ENCODE results near the gene IPP. TPM values are rescaled to one million over a fixed set of nuclear protein-coding genes. Genes with fewer than 3 reads are reported as not detected.

Gene IPP
- total RNA-seq, 1 donor from 2014 or later: 11.9 TPM

Other genes starting within 250 kb of the IPP start
- 495 TPM for gene PRDX1, start 228.8 kb downstream of the IPP start, total RNA-seq
- gene AKR1A1, start 199.8 kb downstream of the IPP start, total RNA-seq: 132 TPM
- 57.6 TPM for gene NASP, start 166.6 kb downstream of the IPP start, total RNA-seq
- gene CCDC17, start 126.6 kb downstream of the IPP start, total RNA-seq: 2.4 TPM
- 80.2 TPM for gene GPBP1L1, start 64.1 kb downstream of the IPP start, total RNA-seq
- gene TMEM69, start 62.5 kb downstream of the IPP start, total RNA-seq: 17.0 TPM
- 24.8 TPM for gene MAST2, start 53.0 kb upstream of the IPP start, total RNA-seq